Kidney (tissue), 14 donors: ENCODE results near the gene TRIP11. TPM values are rescaled to one million over a fixed set of nuclear protein-coding genes. Genes with fewer than 3 reads are reported as not detected.

Experiments
- DNase-seq, 5 donors: peaks; one replicate each; pipeline ENCODE4 v3.0.0-alpha.2; 2013 to 2020
- FAIRE-seq: peaks from 2 replicates; lab custom pipeline; 2012; peaks lifted over from hg19 to GRCh38; lab: Jason Lieb, UNC
- H3K27ac ChIP-seq, 2 donors: one replicate each; pipeline ENCODE4 v1.7.0; 2013; ENCODE audit warnings: low read depth in 2 of 2, low read length in 2 of 2, inconsistent platforms in 1 of 2
- H3K27me3 ChIP-seq: one replicate; pipeline ENCODE4 v1.7.1; 2013; ENCODE audit warnings: low read length, inconsistent platforms; ENCODE audit not compliant: control insufficient read depth, insufficient read depth
- H3K36me3 ChIP-seq, 3 donors: one replicate each; pipeline versions ENCODE4 v1.7.0 to v1.7.1; 2013; ENCODE audit warnings: low read length in 3 of 3, control low read depth in 1 of 3, inconsistent platforms in 1 of 3; ENCODE audit not compliant: insufficient read depth in 3 of 3, control insufficient read depth in 2 of 3
- H3K4me1 ChIP-seq, 3 donors: one replicate each; pipeline versions ENCODE4 v1.7.0 to v1.7.1; 2013; ENCODE audit warnings: low read length in 3 of 3, inconsistent platforms in 1 of 3, low read depth in 1 of 3; ENCODE audit not compliant: control insufficient read depth in 2 of 3, insufficient read depth in 2 of 3
- H3K4me3 ChIP-seq, 3 donors: one replicate each; pipeline versions ENCODE4 v1.7.0 to v1.8.1; 2013; ENCODE audit warnings: low read length in 3 of 3, control low read depth in 1 of 3, inconsistent platforms in 1 of 3
- H3K9ac ChIP-seq, 3 donors: one replicate each; pipeline versions ENCODE4 v1.7.0 to v1.7.1; 2013; ENCODE audit warnings: low read length in 3 of 3, control low read depth in 1 of 3, inconsistent platforms in 1 of 3
- H3K9me3 ChIP-seq, 3 donors: one replicate each; pipeline versions ENCODE4 v1.7.0 to v1.7.1; 2013; ENCODE audit warnings: low read length in 3 of 3, control low read depth in 1 of 3, inconsistent platforms in 1 of 3; ENCODE audit not compliant: control insufficient read depth in 2 of 3, insufficient read depth in 1 of 3
- CTCF ChIP-seq: IDR thresholded peaks from 3 replicates; pipeline ENCODE4 v1.5.1; 2012; ENCODE audit warnings: mild to moderate bottlenecking, moderate library complexity, borderline replicate concordance; ENCODE audit not compliant: insufficient read depth; ENCODE audit errors: extremely low read depth
- intact Hi-C: fragments of 100-400 bp; cut with DNase I; formaldehyde crosslinking; loops from one replicate; pipeline ENCODE4 v1.11.1; 2022
- polyA plus RNA-seq: library from polyadenylated mRNA; stranded (reverse); fragments of 350-450 nt; fragmentation: Illumina TruSeq; extraction: RNeasy Lipid Tissue Mini Kit (QIAGEN cat#74804); gene quantifications from one replicate; pipeline ENCODE4 v1.2.3, GENCODE V29; 2014; ENCODE audit warnings: low read depth, low replicate concordance; ENCODE audit not compliant: insufficient read depth
- total RNA-seq: library from RNA; stranded (reverse); fragmentation: NEBNext Ultra II Directional; extraction: Animal tissue kit (Norgen Biotek cat#: 25700); gene quantifications from one replicate; pipeline ENCODE4 v1.2.1, GENCODE V29; 2021
- donor health status: control.
- donor health status: control.
- donor health status: control.
- donor health status: control.
- donor health status: control.
- donor health status: DM: yes; HTN: yes; CAD: no.
- donor health status: Normal renal cell carcinoma (clear cell type).

TRIP11 gene
- total and polyA plus RNA-seq, 2 donors from 2014 or later = 6.2 to 71.5 TPM

GRCh38 chr14:92021523-92021922, 18.3 kb downstream of the TRIP11 start:
- H3K36me3 ChIP-seq = peaks cover 4 to 22% (median 6%) of the 10 kb centered on the region in 3 donors
- no peaks in the 10 kb centered on the region for H3K9me3 ChIP-seq
- H3K27me3 ChIP-seq = no peaks in the 10 kb centered on the region
- no peaks in the 10 kb centered on the region for H3K4me1 ChIP-seq
- TF ChIP-seq CTCF = no peak
- no peak overlapping the region for H3K9ac ChIP-seq
- no peak overlapping the region for H3K27ac ChIP-seq
- H3K4me3 ChIP-seq = no peak overlapping the region
- DNase-seq (no peak), FAIRE-seq (no peak)
- intact Hi-C loops = no loop called here

GRCh38 chr14:92014040-92014439, 25.8 kb downstream of the TRIP11 start:
- Histone ChIP-seq H3K4me1 (no peaks in the 10 kb centered on the region), H3K27ac (no peak overlapping the region), H3K9ac (no peak overlapping the region), H3K36me3 (peaks cover 14 to 29% (median 24%) of the 10 kb centered on the region in 3 donors), H3K27me3 (no peaks in the 10 kb centered on the region), H3K4me3 (no peak overlapping the region), H3K9me3 (no peaks in the 10 kb centered on the region)
- DNase-seq = no peak
- FAIRE-seq = no peak
- intact Hi-C loops = no loop called here
- TF ChIP-seq CTCF = no peak

GRCh38 chr14:92012121-92012748, 27.6 kb downstream of the TRIP11 start:
- H3K4me1 ChIP-seq = no peaks in the 10 kb centered on the region

More at GRCh38 chr14:92012121-92012748, 27.6 kb downstream of the TRIP11 start:
- H3K9ac ChIP-seq = no peak overlapping the region
- H3K36me3 ChIP-seq = peaks cover 14 to 32% (median 24%) of the 10 kb centered on the region in 3 donors
- H3K27ac ChIP-seq = no peak overlapping the region
- TF ChIP-seq CTCF = no peak
- FAIRE-seq = no peak
- H3K4me3 ChIP-seq = no peak overlapping the region
- intact Hi-C loops = no loop called here
- H3K9me3 ChIP-seq = no peaks in the 10 kb centered on the region
- H3K27me3 ChIP-seq = no peaks in the 10 kb centered on the region
- DNase-seq = no peak
